CD14-positive monocyte (primary cell): ENCODE measurements around the gene PLXND1. TPM values are rescaled to one million over a fixed set of nuclear protein-coding genes. Genes with fewer than 3 reads are reported as not detected.

ENCODE experiments used
- DNase-seq, 3 donors: peaks; one replicate each; pipeline ENCODE4 v3.0.0-alpha.2; 2011 to 2022
- H2AFZ ChIP-seq: 2 replicates; pipeline ENCODE4 v1.6.0; 2012; ENCODE audit warnings: mild to moderate bottlenecking, low read depth, low read length, inconsistent platforms; ENCODE audit not compliant: insufficient read depth, poor library complexity, severe bottlenecking
- H3K27ac ChIP-seq, 2 donors: 1 replicate in 1 of 2; 2 replicates in 1 of 2; pipeline ENCODE4 v1.5.1; 2012 to 2013; ENCODE audit warnings: low read length in 2 of 2, control low read depth in 1 of 2, inconsistent platforms in 1 of 2, low read depth in 1 of 2, mild to moderate bottlenecking in 1 of 2
- H3K27me3 ChIP-seq, 2 donors: one replicate each; pipeline versions ENCODE4 v1.6.0 to v1.6.1; 2011 to 2013; ENCODE audit warnings: low read length in 2 of 2; ENCODE audit not compliant: control insufficient read depth in 2 of 2, insufficient read depth in 2 of 2
- H3K36me3 ChIP-seq, 2 donors: replicated peaks in 1 of 2; 1 replicate in 1 of 2; 2 replicates in 1 of 2; pipeline versions ENCODE4 v1.5.1 to v1.6.1; 2012 to 2013; ENCODE audit warnings: low read length in 2 of 2, control low read depth in 1 of 2, inconsistent platforms in 1 of 2, mild to moderate bottlenecking in 1 of 2; ENCODE audit not compliant: insufficient read depth in 2 of 2, control insufficient read depth in 1 of 2
- H3K4me1 ChIP-seq, 2 donors: 1 replicate in 1 of 2; 2 replicates in 1 of 2; pipeline versions ENCODE4 v1.5.1 to v1.6.1; 2012 to 2013; ENCODE audit warnings: low read length in 2 of 2, control low read depth in 1 of 2, inconsistent platforms in 1 of 2, mild to moderate bottlenecking in 1 of 2, moderate library complexity in 1 of 2; ENCODE audit not compliant: insufficient read depth in 2 of 2, control insufficient read depth in 1 of 2
- H3K4me2 ChIP-seq: replicated peaks from 2 replicates; pipeline ENCODE3; 2012; ENCODE audit warnings: low read length, moderate library complexity, mild to moderate bottlenecking; ENCODE audit not compliant: poor library complexity, severe bottlenecking; ENCODE audit errors: extremely low read depth
- H3K4me3 ChIP-seq, 3 experiments: fragments of 200-600 bp in 1 of 3; sonication (generic) in 1 of 3; replicated peaks in 1 of 3; 1 replicate in 2 of 3; 2 replicates in 1 of 3; pipeline ENCODE4 v1.5.1; 2011 to 2013; ENCODE audit warnings: low read length in 3 of 3, mild to moderate bottlenecking in 3 of 3, control low read depth in 2 of 3, low read depth in 2 of 3, inconsistent platforms in 1 of 3, moderate library complexity in 1 of 3
- H3K79me2 ChIP-seq: 2 replicates; pipeline ENCODE4 v1.6.0; 2012; ENCODE audit warnings: mild to moderate bottlenecking, control low read depth, inconsistent platforms, low read length, moderate library complexity; ENCODE audit not compliant: insufficient read depth
- H3K9ac ChIP-seq: 2 replicates; pipeline ENCODE4 v1.6.0; 2017; ENCODE audit warnings: low read length, mild to moderate bottlenecking; ENCODE audit not compliant: insufficient read depth, poor library complexity, severe bottlenecking
- H3K9me3 ChIP-seq, 2 donors: replicated peaks in 1 of 2; 1 replicate in 1 of 2; 2 replicates in 1 of 2; pipeline versions ENCODE4 v1.5.1 to v1.6.1; 2012 to 2013; ENCODE audit warnings: low read length in 2 of 2, control low read depth in 1 of 2; ENCODE audit not compliant: control insufficient read depth in 1 of 2, insufficient read depth in 1 of 2
- H4K20me1 ChIP-seq: 2 replicates; pipeline ENCODE4 v1.6.0; 2012; ENCODE audit warnings: mild to moderate bottlenecking, low read length, control low read depth, moderate library complexity; ENCODE audit not compliant: insufficient read depth
- H3K27ac Mint-ChIP-seq, 7 donors: one replicate each; pipeline ENCODE4 v1.8.0; 2020; ENCODE audit warnings: mild to moderate bottlenecking in 7 of 7, mixed read lengths in 7 of 7, moderate library complexity in 6 of 7, inconsistent platforms in 2 of 7
- H3K27me3 Mint-ChIP-seq, 3 donors: one replicate each; pipeline ENCODE4 v1.8.0; 2021 to 2022; ENCODE audit warnings: low read depth in 3 of 3, mild to moderate bottlenecking in 3 of 3, mixed read lengths in 3 of 3, moderate library complexity in 3 of 3, inconsistent platforms in 1 of 3
- H3K36me3 Mint-ChIP-seq, 2 donors: one replicate each; pipeline ENCODE4 v1.8.0; 2020; ENCODE audit warnings: mixed read lengths in 2 of 2, inconsistent platforms in 1 of 2, mild to moderate bottlenecking in 1 of 2
- H3K4me1 Mint-ChIP-seq: one replicate; pipeline ENCODE4 v1.8.0; 2020; ENCODE audit warnings: mild to moderate bottlenecking, mixed read lengths
- H3K4me3 Mint-ChIP-seq, 2 donors: one replicate each; pipeline ENCODE4 v1.8.0; 2020; ENCODE audit warnings: mild to moderate bottlenecking in 2 of 2, mixed read lengths in 2 of 2, moderate library complexity in 1 of 2
- H3K9me3 Mint-ChIP-seq, 7 donors: one replicate each; pipeline ENCODE4 v1.8.0; 2020 to 2022; ENCODE audit warnings: mixed read lengths in 7 of 7, mild to moderate bottlenecking in 6 of 7, moderate library complexity in 6 of 7, inconsistent platforms in 2 of 7
- WGBS: methylation state at CpG from one replicate; pipeline ENCODE4 v1.1.5; 2013; ENCODE audit warnings: missing lambda C conversion rate; ENCODE audit not compliant: insufficient coverage; 5-methylcytosine and 5-hydroxymethylcytosine counted together
- intact Hi-C, 2 donors: fragments of 100-400 bp; cut with micrococcal nuclease; formaldehyde crosslinking; loops; one replicate each; pipeline versions ENCODE4 v1.15.0 to v1.15.1; 2023
- polyA plus RNA-seq, 3 donors: library from polyadenylated mRNA; depleted of rRNA in 1 of 3; unstranded in 2 of 3; stranded (reverse) in 1 of 3; fragments of 300-500 nt in 2 of 3; fragments of >200 nt in 1 of 3; fragmentation: Illumina TruSeq in 2 of 3; gene quantifications; 1 replicate in 2 of 3; 2 replicates in 1 of 3; pipeline ENCODE4 v1.2.3, GENCODE V29; 2012 to 2021
- TF ChIP-seq, protein P1 (sequence below): fragments of 200-600 bp; IDR thresholded peaks from one replicate; pipeline ENCODE4 v1.8.0; 2022; ENCODE audit warnings: antibody characterized with exemption, mild to moderate bottlenecking

Gene PLXND1
- polyA plus RNA-seq, 3 donors, result 7.1 to 170 (median 9.9) TPM

GRCh38 chr3:129542747-129543146 is 63.7 kb downstream of the PLXND1 start:
- intact Hi-C loops, result no loop called here
- no peak overlapping the region for H3K27ac Mint-ChIP-seq
- H3K27me3 ChIP-seq, result no peaks in the 10 kb centered on the region

GRCh38 chr3:129540776-129541516 is 65.5 kb downstream of the PLXND1 start:
- Histone ChIP-seq H3K9me3 (no peaks in the 10 kb centered on the region), H4K20me1 (no peaks in the 10 kb centered on the region), H3K4me1 (no peaks in the 10 kb centered on the region), H2AFZ (no peak overlapping the region), H3K4me2 (no peak overlapping the region), H3K27ac (no peak overlapping the region), H3K36me3 (no peaks in the 10 kb centered on the region), H3K79me2 (no peaks in the 10 kb centered on the region), H3K9ac (no peak overlapping the region), H3K4me3 (no peak overlapping the region), H3K27me3 (no peaks in the 10 kb centered on the region)
- no peak overlapping the region for H3K4me3 Mint-ChIP-seq
- intact Hi-C loops, result no loop called here
- H3K4me1 Mint-ChIP-seq, result peaks cover 1% of the 10 kb centered on the region
- no peaks in the 10 kb centered on the region for H3K9me3 Mint-ChIP-seq
- TF ChIP-seq, protein P1, sequence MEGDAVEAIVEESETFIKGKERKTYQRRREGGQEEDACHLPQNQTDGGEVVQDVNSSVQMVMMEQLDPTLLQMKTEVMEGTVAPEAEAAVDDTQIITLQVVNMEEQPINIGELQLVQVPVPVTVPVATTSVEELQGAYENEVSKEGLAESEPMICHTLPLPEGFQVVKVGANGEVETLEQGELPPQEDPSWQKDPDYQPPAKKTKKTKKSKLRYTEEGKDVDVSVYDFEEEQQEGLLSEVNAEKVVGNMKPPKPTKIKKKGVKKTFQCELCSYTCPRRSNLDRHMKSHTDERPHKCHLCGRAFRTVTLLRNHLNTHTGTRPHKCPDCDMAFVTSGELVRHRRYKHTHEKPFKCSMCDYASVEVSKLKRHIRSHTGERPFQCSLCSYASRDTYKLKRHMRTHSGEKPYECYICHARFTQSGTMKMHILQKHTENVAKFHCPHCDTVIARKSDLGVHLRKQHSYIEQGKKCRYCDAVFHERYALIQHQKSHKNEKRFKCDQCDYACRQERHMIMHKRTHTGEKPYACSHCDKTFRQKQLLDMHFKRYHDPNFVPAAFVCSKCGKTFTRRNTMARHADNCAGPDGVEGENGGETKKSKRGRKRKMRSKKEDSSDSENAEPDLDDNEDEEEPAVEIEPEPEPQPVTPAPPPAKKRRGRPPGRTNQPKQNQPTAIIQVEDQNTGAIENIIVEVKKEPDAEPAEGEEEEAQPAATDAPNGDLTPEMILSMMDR, result no peak
- H3K36me3 Mint-ChIP-seq, result no peaks in the 10 kb centered on the region
- H3K27me3 Mint-ChIP-seq, result peaks cover 0 to 4% (median 3%) of the 10 kb centered on the region in 3 donors
- no CpG with 5 or more reads among the region's 11 CpGs for WGBS
- DNase-seq, result no peak
- H3K27ac Mint-ChIP-seq, result no peak overlapping the region

More at GRCh38 chr3:129542747-129543146, 63.7 kb downstream of the PLXND1 start:
- no peaks in the 10 kb centered on the region for H3K36me3 Mint-ChIP-seq
- Histone ChIP-seq H3K79me2 (no peaks in the 10 kb centered on the region), H2AFZ (no peak overlapping the region), H3K27ac (no peak overlapping the region), H3K9me3 (no peaks in the 10 kb centered on the region), H3K9ac (no peak overlapping the region), H3K4me1 (no peaks in the 10 kb centered on the region), H3K36me3 (no peaks in the 10 kb centered on the region), H3K4me2 (no peak overlapping the region), H3K4me3 (no peak overlapping the region), H4K20me1 (no peaks in the 10 kb centered on the region)
- H3K9me3 Mint-ChIP-seq, result no peaks in the 10 kb centered on the region
- peaks cover 1% of the 10 kb centered on the region for H3K4me1 Mint-ChIP-seq
- H3K4me3 Mint-ChIP-seq, result no peak overlapping the region
- H3K27me3 Mint-ChIP-seq, result peaks cover 0 to 4% (median 1%) of the 10 kb centered on the region in 3 donors
- no peak for DNase-seq
- 96% methylated on average over 3 of the region's 5 CpGs for WGBS
- TF ChIP-seq, protein P1, result no peak
